HCT116 (cell line): Measurements from ENCODE around the gene MDFI.

ENCODE experiments used
- CTCF ChIP-seq, 3 experiments: fragments of 200-600 bp in 1 of 3; sonication (generic) in 1 of 3; IDR thresholded peaks in 2 of 3; conservative IDR thresholded peaks in 1 of 3; 2 replicates each; pipeline ENCODE4 v1.5.1; 2012 to 2017; ENCODE audit warnings: low read depth in 2 of 3, low read length in 2 of 3, antibody characterized with exemption in 1 of 3, borderline replicate concordance in 1 of 3, control low read depth in 1 of 3, mild to moderate bottlenecking in 1 of 3, mixed read lengths in 1 of 3, mixed run types in 1 of 3, moderate library complexity in 1 of 3; ENCODE audit not compliant: insufficient read depth in 1 of 3
- ZBTB33 ChIP-seq: IDR thresholded peaks from 2 replicates; pipeline ENCODE4 v1.6.1; 2011; ENCODE audit warnings: mild to moderate bottlenecking, low read length, moderate library complexity; ENCODE audit not compliant: insufficient replicate concordance; ENCODE audit errors: extremely low read depth

DNA sequence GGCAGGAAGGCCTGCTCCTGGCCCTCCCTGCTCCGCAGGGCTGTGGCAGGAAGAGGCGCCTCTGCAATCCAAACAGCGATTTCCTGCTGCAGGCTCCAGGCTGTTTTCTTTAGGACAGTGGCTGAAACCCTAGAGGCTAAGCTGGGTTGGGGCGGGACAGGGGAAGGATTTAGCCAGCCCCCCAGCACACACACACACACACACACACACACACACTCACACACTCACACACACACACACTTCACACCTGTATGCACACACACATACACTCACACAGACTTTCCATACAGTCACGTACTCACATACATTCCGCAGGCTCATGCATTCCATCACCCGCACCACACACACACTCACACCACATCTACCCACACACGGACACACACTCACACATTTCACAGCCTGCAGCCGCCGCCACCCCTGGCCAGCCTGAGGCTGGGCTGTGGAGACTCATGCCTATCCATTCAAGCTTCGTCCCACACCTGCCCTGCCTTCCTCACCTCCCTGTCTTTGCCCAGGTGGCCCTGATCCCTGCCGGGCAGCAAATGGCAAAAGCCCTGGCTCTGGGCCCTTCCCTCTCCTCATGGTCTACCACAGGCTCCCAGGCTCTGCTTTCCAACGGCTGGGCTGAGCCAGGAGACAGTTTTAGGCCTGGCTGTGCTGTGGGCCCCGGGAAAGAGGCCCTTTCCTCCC, 17.9 kb downstream of the MDFI start:
- TF ChIP-seq CTCF (IDR thresholded peaks at IDR 0.05 in 2 of 3, conservative IDR thresholded peaks at IDR 0.05 in 1 of 3; ENCODE audit: borderline replicate concordance in 1 of 3, insufficient read depth in 1 of 3, low read depth in 2 of 3, low read length in 2 of 3): no peak
- TF ChIP-seq ZBTB33: no peak
